HEK293T (cell line): Measurements from ENCODE around the gene PDE6A.

ENCODE experiments used
- ARNT ChIP-seq: fragments of 450-650 bp; IDR thresholded peaks from 2 replicates; pipeline ENCODE4 v1.6.1; 2017; ENCODE audit warnings: mild to moderate bottlenecking
- BHLHE40 ChIP-seq: fragments of 450-650 bp; IDR thresholded peaks from 2 replicates; pipeline ENCODE4 v1.6.1; 2016; ENCODE audit warnings: mild to moderate bottlenecking, moderate library complexity, borderline replicate concordance
- ELF4 ChIP-seq: fragments of 450-650 bp; IDR thresholded peaks from 2 replicates; pipeline ENCODE4 v1.6.1; 2017; ENCODE audit warnings: antibody characterized with exemption
- FOXK2 ChIP-seq: fragments of 450-650 bp; IDR thresholded peaks from 2 replicates; pipeline ENCODE4 v1.6.1; 2016; ENCODE audit warnings: mild to moderate bottlenecking
- FOXM1 ChIP-seq: fragments of 450-650 bp; IDR thresholded peaks from 2 replicates; pipeline ENCODE4 v1.6.1; 2017; ENCODE audit warnings: mild to moderate bottlenecking, borderline replicate concordance
- HDGF ChIP-seq: fragments of 450-650 bp; IDR thresholded peaks from 2 replicates; pipeline ENCODE4 v1.6.1; 2017; ENCODE audit warnings: antibody characterized with exemption, borderline replicate concordance
- LEF1 ChIP-seq: fragments of 450-650 bp; IDR thresholded peaks from 2 replicates; pipeline ENCODE4 v1.6.1; 2017; ENCODE audit warnings: mild to moderate bottlenecking, borderline replicate concordance
- NFRKB ChIP-seq: fragments of 450-650 bp; IDR thresholded peaks from 2 replicates; pipeline ENCODE4 v1.6.1; 2016; ENCODE audit warnings: mild to moderate bottlenecking, moderate library complexity
- PKNOX1 ChIP-seq: fragments of 450-650 bp; IDR thresholded peaks from 2 replicates; pipeline ENCODE4 v1.6.1; 2016
- SP1 ChIP-seq: fragments of 450-650 bp; IDR thresholded peaks from 2 replicates; pipeline ENCODE4 v1.6.1; 2017
- SUZ12 ChIP-seq: fragments of 450-650 bp; IDR thresholded peaks from 2 replicates; pipeline ENCODE4 v1.6.1; 2016; ENCODE audit warnings: mild to moderate bottlenecking

GRCh38 chr5:149836451-149837139 lies 108.0 kb downstream of the PDE6A start:
- TF ChIP-seq ELF4, result no peak
- TF ChIP-seq FOXM1, result no peak
- no peak for TF ChIP-seq NFRKB
- TF ChIP-seq LEF1, result no peak
- no peak for TF ChIP-seq SP1
- TF ChIP-seq FOXK2, result no peak
- no peak for TF ChIP-seq HDGF
- TF ChIP-seq BHLHE40, result no peak
- no peak for TF ChIP-seq SUZ12
- TF ChIP-seq PKNOX1, result no peak
- TF ChIP-seq ARNT, result no peak
